NCI-H128 (cell line): ENCODE measurements around the gene RPL26.
"Not testable (repeated sequence)": the region's sequence is repeated elsewhere in the genome, so short reads cannot be mapped to it uniquely, and the experiment has no call there.

Experiments
- DNase-seq: peaks from one replicate; lab custom pipeline; 2025; ENCODE audit not compliant: unreplicated experiment; lab: John Stamatoyannopoulos, UW

The RPL26 gene

DNA sequence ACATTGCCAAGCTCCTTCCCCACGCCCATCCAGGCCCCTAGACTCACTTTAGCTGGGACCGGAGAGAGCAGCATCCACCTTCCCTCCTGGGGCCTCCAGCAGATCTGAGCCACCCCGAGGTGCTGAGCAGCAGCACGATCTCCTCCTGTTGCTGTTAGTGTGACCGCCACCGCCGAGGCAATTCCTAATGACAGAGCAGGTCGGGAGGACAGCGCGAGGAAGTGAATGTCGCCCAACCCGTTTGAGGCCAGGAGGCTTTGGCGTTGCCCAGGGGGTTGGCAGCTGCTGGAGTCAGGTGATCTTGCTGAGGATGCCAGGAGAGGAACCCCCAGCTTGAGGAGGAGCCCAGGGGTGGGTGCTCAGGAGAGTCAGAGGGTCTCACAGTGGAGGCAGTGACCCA, 14.6 kb upstream of the RPL26 start, which contains the start of gene RNF222:
TSS of gene RNF222 (minus strand) at position 192 of the 400 bp plus-strand sequence. CDS start 4,366 bp downstream, outside the sequence.
- DNase-seq: no peak

- DNase-seq: not testable (repeated sequence)
Observed at GRCh38 chr17:8394497-8394896, 11.5 kb upstream of the RPL26 start.

- no peak for DNase-seq
Observed at GRCh38 chr17:8393470-8394231, 10.7 kb upstream of the RPL26 start.

GRCh38 chr17:8392674-8393469, 9.9 kb upstream of the RPL26 start:
- DNase-seq: no peak

DNA sequence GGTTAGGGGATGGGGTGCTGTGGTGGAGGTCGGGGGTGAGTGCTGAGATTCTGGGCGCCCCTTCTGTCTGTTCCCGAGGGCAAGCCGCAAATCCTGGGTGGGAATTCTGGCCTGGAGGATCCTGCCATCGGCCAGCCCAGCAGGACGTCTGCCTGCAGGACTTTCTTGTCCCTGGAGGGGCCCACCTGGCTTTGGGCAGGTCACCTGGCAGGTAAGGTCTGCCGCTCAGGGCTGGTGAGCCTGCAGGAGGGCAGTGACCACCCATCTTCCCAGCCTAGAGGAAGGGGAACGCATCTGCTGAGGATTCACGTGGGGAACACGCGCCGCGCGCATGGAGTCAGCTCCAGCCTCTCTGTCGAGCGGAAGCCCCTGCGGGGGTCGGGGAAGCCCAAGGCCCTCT, 9.3 kb upstream of the RPL26 start:
- DNase-seq: no peak

GRCh38 chr17:8391711-8392110, 8.7 kb upstream of the RPL26 start:
- no peak for DNase-seq

DNA sequence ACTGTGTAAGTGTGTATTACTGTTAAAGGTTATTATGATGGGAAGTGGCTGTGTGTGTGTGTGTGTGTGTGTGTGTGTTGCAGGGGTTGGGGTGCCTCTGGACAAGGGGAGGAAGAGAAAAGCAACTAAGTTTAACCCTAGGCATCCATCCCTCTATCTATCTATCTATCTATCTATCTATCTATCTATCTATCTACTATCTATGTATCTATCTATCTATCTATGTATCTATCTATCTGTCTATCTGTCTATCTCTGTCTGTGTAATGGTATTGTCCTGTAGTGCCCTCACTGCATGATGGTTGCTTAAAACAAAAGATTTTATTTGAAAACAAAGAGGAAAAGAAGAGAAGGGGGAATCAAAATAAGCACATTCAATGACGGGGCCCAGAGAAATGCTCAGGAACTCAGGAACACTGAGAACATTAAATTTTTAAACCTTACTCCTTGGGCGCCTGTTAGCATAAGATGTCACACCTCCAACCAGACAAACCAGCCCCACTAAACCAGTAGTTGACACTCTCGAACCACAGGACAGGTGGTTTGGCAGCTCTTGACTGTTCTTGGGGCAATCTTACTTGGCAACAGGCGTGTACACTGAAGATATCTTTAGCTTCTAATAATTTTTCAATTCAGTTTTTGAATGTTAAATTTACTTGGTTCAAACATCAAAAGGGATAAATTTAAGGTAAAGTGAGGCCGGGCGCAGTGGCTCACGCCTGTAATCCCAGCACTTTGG, 5.1 kb upstream of the RPL26 start:
- DNase-seq: no peak

- DNase-seq: no peak
Observed at GRCh38 chr17:8386841-8387240, 3.8 kb upstream of the RPL26 start.

GRCh38 chr17:8384801-8385378, 1.9 kb upstream of the RPL26 start:
- no peak for DNase-seq

GRCh38 chr17:8382880-8383142, 182 bp downstream of the RPL26 start:
- DNase-seq: no peak

- DNase-seq: no peak
Observed at GRCh38 chr17:8382052-8382879, 727 bp downstream of the RPL26 start.

DNA sequence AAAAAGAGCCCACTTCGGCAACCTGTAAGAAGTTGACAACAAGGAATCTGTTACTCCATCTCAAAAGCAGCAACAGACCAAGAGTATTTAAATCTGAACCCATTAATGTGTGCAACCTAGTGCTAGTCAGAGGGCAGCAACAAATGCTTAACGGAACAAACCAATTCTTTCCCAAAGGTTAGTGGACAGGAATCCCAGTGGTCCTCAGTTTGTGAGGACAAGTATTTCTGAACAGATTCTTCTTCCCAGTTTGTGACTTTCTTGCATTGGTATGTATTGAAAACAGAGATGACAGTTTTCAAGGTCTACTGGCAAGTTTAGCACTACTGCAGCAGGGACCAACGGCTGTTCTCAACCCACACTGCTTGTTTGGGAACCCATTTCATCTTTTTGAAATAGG, 2.9 kb downstream of the RPL26 start:
- DNase-seq: no peak

GRCh38 chr17:8378117-8378516, 4.9 kb downstream of the RPL26 start:
- DNase-seq: not testable (repeated sequence)

DNA sequence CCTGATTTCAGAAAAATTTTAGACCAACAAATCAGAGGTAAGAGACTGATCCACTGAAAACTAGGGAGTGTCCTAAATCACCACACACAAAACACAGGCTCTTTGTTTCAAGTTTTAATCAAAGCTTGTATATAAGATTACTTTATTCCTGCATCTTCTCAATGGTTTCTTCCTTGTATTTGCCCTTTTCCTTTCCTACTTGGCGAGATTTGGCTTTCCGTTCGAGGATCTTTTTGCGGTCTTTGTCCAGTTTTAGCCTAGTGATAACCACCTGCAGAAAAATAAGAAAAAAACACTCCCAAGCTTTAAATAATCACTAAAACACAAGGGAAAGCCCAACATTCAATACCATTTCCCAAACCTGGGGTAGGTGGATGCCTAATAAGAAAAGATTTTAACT, 5.6 kb downstream of the RPL26 start:
- no peak for DNase-seq

DNA sequence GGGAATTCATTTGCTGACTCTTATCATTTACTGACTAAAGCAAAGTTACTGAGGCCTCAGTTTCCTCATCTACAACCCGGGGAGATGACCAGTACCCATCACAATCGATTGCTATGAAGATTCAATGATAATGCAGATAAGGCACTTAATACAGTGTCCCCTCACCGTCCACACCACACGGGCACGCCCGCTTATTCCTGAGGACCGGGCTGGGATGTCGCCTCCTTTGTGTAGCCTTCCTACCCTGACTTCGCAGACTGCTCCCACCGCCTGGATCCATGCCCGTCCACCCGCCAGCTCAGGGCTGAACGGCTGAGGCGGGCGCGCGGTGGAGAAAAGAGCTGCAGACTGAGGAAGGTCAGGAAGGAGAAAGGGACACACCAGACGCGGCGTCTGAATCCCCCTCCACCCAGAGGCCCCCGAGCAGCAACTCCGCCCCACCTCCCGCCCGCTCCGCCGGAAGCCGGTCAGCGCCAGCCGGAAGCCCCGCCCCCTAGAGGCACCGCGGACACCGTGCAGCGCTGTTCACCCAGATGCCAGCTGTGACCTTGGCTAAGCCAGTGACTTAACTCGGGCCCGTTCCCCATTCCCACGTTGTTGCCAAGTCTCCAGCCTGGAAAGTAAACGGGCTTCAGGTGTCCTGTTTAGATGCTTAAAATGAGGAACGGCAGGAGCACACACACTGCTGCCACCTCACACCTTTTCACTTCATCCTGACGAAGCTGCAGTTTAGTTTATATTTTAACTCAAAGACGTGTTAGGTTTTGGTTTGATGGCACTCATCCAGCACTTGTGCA, 6.5 kb downstream of the RPL26 start, which contains the start of gene KRABD2:
TSS of gene KRABD2 (minus strand) at position 434 of the 797 bp plus-strand sequence.
- peak; percentile 39 for DNase-seq

DNA sequence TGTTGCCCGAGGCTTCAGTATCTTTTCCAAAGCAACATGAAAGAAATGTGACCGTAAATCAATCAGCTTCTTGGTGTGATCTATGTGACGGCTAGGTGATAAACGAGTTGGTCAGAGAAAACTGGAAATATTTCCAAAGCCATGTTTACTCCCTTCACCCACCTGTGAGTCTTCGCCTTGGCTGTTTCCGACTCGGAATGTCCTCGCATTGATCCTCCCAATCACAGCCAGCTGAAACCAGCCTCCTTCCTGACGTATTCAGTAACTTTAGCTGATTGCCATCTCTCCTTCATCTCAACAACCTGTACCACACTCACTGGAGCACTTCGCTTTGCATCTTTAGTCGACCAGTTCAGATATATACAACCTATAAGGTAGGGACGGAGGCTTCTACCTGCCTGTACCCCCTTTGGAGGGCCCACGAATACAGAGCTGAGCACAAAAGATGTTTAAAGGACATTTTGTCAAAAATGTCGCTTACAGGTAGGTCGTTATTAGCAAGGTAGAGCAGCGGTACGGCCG, 7.2 kb downstream of the RPL26 start:
- DNase-seq: no peak

DNA sequence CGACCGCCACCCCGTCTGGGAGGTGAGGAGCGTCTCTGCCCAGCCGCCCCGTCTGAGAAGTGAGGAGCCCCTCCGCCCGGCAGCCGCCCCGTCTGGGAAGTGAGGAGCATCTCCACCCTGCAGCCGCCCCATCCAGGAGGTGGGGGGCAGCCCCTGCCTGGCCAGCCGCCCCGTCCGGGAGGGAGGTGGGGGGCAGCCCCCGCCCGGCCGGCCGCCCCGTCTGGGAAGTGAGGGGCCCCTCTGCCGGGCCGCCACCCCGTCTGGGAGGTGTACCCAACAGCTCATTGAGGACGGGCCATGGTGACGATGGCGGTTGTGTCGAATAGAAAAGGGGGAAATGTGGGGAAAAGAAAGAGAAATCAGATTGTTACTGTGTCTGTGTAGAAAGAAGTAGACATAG, 9.1 kb downstream of the RPL26 start:
- DNase-seq: not testable (repeated sequence)

GRCh38 chr17:8372422-8372821, 10.6 kb downstream of the RPL26 start:
- DNase-seq: no peak

DNA sequence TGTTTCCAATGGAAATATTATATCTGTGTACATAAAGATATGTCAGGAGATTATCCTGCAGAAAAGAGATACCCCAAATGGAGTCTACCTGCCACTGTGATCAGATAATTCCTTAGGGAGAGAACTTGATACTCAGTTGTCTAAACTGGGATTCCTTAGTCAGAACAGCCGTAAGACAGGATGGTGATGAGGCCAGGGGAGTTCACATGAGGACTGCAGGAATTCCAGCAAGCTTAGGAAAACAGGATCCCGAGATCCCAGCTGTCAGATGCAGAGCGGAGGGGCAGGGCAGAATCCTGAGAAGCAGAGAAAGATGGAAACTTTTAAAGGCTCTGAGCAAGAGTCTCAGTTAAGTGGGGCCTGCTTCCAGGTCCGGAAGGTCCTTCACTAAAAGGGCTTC, 11.2 kb downstream of the RPL26 start:
- DNase-seq: no peak
